ENCODE results near the gene COX7A1. TPM values are rescaled to one million over a fixed set of nuclear protein-coding genes. Genes with fewer than 3 reads are reported as not detected.

Gene COX7A1
- total and polyA plus RNA-seq, 10 of the 15 experiments (the other 5 are each of a cell fraction or from before 2014, with no cell fraction given) = not detected

DNA sequence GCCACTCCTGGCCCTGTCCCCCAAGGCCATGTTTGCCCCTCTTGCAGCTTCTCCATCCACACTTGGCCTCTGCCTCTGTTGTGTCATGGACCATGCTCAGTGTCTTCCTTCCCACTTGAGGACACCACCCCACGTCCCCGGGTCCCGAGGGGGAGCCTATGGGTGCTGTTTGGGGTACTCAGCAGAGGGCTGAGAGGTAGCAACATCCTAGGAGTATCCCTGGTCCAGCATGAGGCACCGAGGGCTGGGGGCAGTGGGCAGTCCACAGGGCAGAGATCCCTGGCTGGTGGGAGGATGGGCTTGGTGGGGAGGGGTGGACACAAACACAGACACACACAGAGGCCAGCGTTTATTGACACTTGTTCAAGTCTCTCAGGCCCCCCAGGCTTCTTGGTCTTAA lies 1.7 kb downstream of the COX7A1 start:
- ATAC-seq (no peak), DNase-seq (ENCODE audit: low read depth, low spot score) (no peak), FAIRE-seq (no peak)
- ChIA-PET SMC1A (ENCODE audit: uncharacterized antibody, unreplicated experiment) (no interaction called here), POLR2A (no interaction called here), CTCF (no interaction called here), RAD21 (ENCODE audit: unreplicated experiment) (interaction anchor here (0.7 kb wide), 1 partner anchor 23 kb away, joined by 3 read pairs; no protein-coding TSS in a partner anchor)
- peaks cover 9 to 19% of the 10 kb centered on the region in 2 experiments for H3K36me3 ChIP-seq (ENCODE audit: control insufficient read depth in 2 of 2, insufficient read depth in 2 of 2, low read length in 1 of 2)
- no peaks in the 10 kb centered on the region for H3K4me1 ChIP-seq (ENCODE audit: control insufficient read depth, insufficient read depth, low read length)
- H4K20me1 ChIP-seq (ENCODE audit: control insufficient read depth, insufficient read depth) = no peaks in the 10 kb centered on the region
- H3K4me2 ChIP-seq (ENCODE audit: control insufficient read depth, insufficient read depth) = no peak overlapping the region
- H3K4me3 ChIP-seq = no peak overlapping the region
- no peak overlapping the region for H2AFZ ChIP-seq (ENCODE audit: control insufficient read depth, low read depth, low read length)
- H3K79me2 ChIP-seq (ENCODE audit: control insufficient read depth, insufficient read depth, low read length) = no peaks in the 10 kb centered on the region
- TF ChIP-seq, protein P1, sequence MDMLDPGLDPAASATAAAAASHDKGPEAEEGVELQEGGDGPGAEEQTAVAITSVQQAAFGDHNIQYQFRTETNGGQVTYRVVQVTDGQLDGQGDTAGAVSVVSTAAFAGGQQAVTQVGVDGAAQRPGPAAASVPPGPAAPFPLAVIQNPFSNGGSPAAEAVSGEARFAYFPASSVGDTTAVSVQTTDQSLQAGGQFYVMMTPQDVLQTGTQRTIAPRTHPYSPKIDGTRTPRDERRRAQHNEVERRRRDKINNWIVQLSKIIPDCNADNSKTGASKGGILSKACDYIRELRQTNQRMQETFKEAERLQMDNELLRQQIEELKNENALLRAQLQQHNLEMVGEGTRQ (IDR thresholded peaks at IDR 0.05; ENCODE audit: borderline replicate concordance, low read depth, low read length) = no peak
- TF ChIP-seq ETV6 (conservative IDR thresholded peaks at IDR 0.05 in 1 of 2, IDR thresholded peaks at IDR 0.05 in 1 of 2; ENCODE audit: borderline replicate concordance in 1 of 2, low read depth in 1 of 2) (no peak), JUND (IDR thresholded peaks at IDR 0.05; ENCODE audit: low read depth, low read length) (no peak), TBL1XR1 (IDR thresholded peaks at IDR 0.05; ENCODE audit: low read depth, low read length) (no peak)
- TF ChIP-seq, protein P2, sequence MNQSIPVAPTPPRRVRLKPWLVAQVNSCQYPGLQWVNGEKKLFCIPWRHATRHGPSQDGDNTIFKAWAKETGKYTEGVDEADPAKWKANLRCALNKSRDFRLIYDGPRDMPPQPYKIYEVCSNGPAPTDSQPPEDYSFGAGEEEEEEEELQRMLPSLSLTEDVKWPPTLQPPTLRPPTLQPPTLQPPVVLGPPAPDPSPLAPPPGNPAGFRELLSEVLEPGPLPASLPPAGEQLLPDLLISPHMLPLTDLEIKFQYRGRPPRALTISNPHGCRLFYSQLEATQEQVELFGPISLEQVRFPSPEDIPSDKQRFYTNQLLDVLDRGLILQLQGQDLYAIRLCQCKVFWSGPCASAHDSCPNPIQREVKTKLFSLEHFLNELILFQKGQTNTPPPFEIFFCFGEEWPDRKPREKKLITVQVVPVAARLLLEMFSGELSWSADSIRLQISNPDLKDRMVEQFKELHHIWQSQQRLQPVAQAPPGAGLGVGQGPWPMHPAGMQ (IDR thresholded peaks at IDR 0.05; ENCODE audit: borderline replicate concordance) = no peak
- H3K27me3 ChIP-seq (replicated peaks in 1 of 2; ENCODE audit: control insufficient read depth in 2 of 2, insufficient read depth in 2 of 2, low read length in 1 of 2) = no peaks in the 10 kb centered on the region
- no TSS peak for BruUV-seq (replicated peaks)
- intact Hi-C loops (cut with micrococcal nuclease; ENCODE audit: unreplicated experiment) = no loop called here
- in situ Hi-C loops (cut with MboI) = no loop called here
- H3K9me3 ChIP-seq (replicated peaks; ENCODE audit: control insufficient read depth, insufficient read depth, low read length) = no peaks in the 10 kb centered on the region
- no peak overlapping the region for H3K9ac ChIP-seq (ENCODE audit: control insufficient read depth, insufficient read depth, low read length)
- WGBS (ENCODE audit: insufficient coverage, insufficient replicate concordance, low lambda C conversion rate, missing lambda C conversion rate) = 98% methylated on average over 5 of the region's 5 CpGs
- no peak overlapping the region for H3K27ac ChIP-seq (ENCODE audit: control insufficient read depth, insufficient read depth)

Measured in GM12878 (cell line).